Peyer's patch (tissue), 4 donors: Measurements from ENCODE around the gene VN1R5.

Experiments
- CTCF ChIP-seq, 6 experiments: fragments of 450-650 bp in 4 of 6; fragments of 200-600 bp in 2 of 6; sonication (generic) in 1 of 6; IDR thresholded peaks; one replicate each; pipeline ENCODE4 v1.5.1; 2017 to 2019; ENCODE audit warnings: antibody characterized with exemption in 6 of 6, mild to moderate bottlenecking in 3 of 6, moderate library complexity in 1 of 6
- POLR2A ChIP-seq, 2 donors: fragments of 450-650 bp; IDR thresholded peaks; one replicate each; pipeline ENCODE4 v1.5.1; 2017; ENCODE audit warnings: antibody characterized with exemption in 2 of 2, mild to moderate bottlenecking in 2 of 2, moderate library complexity in 2 of 2

- TF ChIP-seq CTCF (IDR thresholded peaks at IDR 0.05) (no peak), POLR2A (IDR thresholded peaks at IDR 0.05) (no peak)
Measured at GRCh38 chr1:247297263-247298123, 41.6 kb downstream of the VN1R5 start.
